CD4-positive, alpha-beta T cell treated with Interleukin-4 for 1 hour (primary cell): Measurements from ENCODE around the gene TWNK.
"Not testable (repeated sequence)": the region's sequence is repeated elsewhere in the genome, so short reads cannot be mapped to it uniquely, and the experiment has no call there.

Experiments used
- DNase-seq, 2 donors: peaks; one replicate each; pipeline ENCODE4 v3.0.0-alpha.2; 2020 to 2022

Gene TWNK

GRCh38 chr10:101032637-101033224, 45.4 kb downstream of the TWNK start:
- peak; percentile 46 to 59 for DNase-seq

- DNase-seq = no peak
Observed at GRCh38 chr10:101033276-101033675, 45.9 kb downstream of the TWNK start.

- not testable (repeated sequence) for DNase-seq
Observed at GRCh38 chr10:101034404-101034803, 47.1 kb downstream of the TWNK start.

- DNase-seq = no peak
Observed at GRCh38 chr10:101035314-101035713, 48.0 kb downstream of the TWNK start.

- no peak for DNase-seq
Observed at GRCh38 chr10:101035916-101036702, 48.8 kb downstream of the TWNK start.

- DNase-seq = no peak
Observed at GRCh38 chr10:101036726-101037125, 49.4 kb downstream of the TWNK start.

- DNase-seq = no peak
Observed at GRCh38 chr10:101038484-101038883, 51.1 kb downstream of the TWNK start.

GRCh38 chr10:101040061-101040460, 52.7 kb downstream of the TWNK start:
- DNase-seq = no peak

GRCh38 chr10:101040851-101041250, 53.5 kb downstream of the TWNK start:
- DNase-seq = no peak

- peak; percentile 83 to 86 for DNase-seq
Observed at GRCh38 chr10:101041252-101041761, 54.0 kb downstream of the TWNK start.

- DNase-seq = no peak
Observed at GRCh38 chr10:101042118-101042517, 54.8 kb downstream of the TWNK start.

GRCh38 chr10:101042667-101043362, 55.5 kb downstream of the TWNK start:
- DNase-seq = peak; percentile 88 to 89

- no peak for DNase-seq
Observed at GRCh38 chr10:101043363-101043707, 56.0 kb downstream of the TWNK start.
